ENCODE results near the gene MRPL11. TPM values are rescaled to one million over a fixed set of nuclear protein-coding genes. Genes with fewer than 3 reads are reported as not detected.

The MRPL11 gene
- polyA plus RNA-seq, 1 of the 3 experiments (the other 2 are of a cell fraction): 45.6 TPM

DNA sequence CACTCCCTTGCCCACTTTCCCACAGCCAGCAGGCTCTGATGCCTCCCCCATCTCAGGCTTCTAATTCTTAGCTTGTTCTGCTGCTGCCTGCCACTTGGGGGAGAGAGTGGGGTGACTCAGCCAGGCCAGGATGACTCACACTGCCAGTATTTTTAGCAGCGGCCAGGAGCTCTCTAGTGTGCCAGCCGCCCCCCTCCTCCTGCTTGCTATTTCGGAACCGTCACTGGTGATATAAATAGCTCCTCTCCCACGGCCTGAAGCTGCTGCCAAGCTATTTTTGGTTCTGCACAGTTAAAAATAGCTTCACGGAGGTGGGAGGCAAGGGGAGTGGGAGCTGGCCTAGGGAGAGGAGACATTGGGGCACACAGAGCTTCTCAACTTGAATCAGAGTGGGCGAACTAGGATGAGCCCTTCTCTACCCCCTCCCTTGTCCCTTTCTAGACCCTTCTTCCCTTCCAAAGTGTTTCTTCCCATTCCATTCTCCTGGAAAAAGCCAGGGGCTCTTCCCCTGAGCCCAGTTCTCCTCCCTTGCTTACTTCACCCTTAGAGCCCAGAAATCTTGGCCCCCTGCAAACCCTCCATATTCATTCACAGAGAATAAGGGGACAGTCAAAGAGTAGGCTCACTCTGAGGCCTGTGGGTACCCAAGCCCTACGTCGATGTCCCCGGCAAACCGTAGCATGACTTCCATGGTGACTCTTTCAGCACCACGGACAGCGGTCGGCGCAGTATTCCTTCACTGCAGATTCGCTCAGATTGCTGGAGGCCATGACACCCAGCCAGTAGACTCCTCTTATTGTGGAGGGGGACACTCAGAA, 20.3 kb downstream of the MRPL11 start (continued):
- TF ChIP-seq, protein P1, sequence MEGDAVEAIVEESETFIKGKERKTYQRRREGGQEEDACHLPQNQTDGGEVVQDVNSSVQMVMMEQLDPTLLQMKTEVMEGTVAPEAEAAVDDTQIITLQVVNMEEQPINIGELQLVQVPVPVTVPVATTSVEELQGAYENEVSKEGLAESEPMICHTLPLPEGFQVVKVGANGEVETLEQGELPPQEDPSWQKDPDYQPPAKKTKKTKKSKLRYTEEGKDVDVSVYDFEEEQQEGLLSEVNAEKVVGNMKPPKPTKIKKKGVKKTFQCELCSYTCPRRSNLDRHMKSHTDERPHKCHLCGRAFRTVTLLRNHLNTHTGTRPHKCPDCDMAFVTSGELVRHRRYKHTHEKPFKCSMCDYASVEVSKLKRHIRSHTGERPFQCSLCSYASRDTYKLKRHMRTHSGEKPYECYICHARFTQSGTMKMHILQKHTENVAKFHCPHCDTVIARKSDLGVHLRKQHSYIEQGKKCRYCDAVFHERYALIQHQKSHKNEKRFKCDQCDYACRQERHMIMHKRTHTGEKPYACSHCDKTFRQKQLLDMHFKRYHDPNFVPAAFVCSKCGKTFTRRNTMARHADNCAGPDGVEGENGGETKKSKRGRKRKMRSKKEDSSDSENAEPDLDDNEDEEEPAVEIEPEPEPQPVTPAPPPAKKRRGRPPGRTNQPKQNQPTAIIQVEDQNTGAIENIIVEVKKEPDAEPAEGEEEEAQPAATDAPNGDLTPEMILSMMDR (IDR thresholded peaks at IDR 0.05): peak; percentile 62
- no peak for TF ChIP-seq RFX5 (IDR thresholded peaks at IDR 0.05; ENCODE audit: low read length)
- peak; percentile 100 for TF ChIP-seq MEF2A (IDR thresholded peaks at IDR 0.05; ENCODE audit: borderline replicate concordance, low read depth)
- TF ChIP-seq RAD21 (IDR thresholded peaks at IDR 0.05; ENCODE audit: low read length): peak; percentile 51
- TF ChIP-seq, protein P2, sequence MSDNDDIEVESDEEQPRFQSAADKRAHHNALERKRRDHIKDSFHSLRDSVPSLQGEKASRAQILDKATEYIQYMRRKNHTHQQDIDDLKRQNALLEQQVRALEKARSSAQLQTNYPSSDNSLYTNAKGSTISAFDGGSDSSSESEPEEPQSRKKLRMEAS (IDR thresholded peaks at IDR 0.05; ENCODE audit: low read depth): peak; percentile 37; the same call in 1 of the 2 replicates
- TF ChIP-seq FOSL2 (IDR thresholded peaks at IDR 0.05; ENCODE audit: borderline replicate concordance, low read depth): peak; percentile 100
- TF ChIP-seq, protein P3, sequence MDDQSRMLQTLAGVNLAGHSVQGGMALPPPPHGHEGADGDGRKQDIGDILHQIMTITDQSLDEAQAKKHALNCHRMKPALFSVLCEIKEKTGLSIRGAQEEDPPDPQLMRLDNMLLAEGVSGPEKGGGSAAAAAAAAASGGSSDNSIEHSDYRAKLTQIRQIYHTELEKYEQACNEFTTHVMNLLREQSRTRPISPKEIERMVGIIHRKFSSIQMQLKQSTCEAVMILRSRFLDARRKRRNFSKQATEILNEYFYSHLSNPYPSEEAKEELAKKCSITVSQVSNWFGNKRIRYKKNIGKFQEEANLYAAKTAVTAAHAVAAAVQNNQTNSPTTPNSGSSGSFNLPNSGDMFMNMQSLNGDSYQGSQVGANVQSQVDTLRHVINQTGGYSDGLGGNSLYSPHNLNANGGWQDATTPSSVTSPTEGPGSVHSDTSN (IDR thresholded peaks at IDR 0.05): peak; percentile 31

DNA sequence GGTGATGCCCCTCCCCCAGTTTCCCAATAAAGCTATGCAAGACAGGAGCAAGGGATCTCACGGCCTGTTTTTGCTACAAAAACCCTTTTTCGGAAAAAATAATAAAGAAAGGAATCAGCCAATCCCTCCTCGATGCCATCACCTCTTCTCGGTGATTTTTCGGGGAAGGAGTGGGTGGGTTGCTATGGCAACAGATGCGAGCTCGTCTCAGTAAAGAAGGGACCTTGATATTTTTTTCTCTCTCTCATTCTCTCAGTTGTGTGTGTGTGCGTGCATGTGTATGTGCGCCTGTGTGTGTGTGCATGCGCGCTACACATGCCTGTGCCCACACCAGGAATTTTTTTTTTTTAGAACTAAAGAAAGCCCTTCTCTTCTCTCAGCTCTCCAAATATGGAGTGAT, 21.6 kb downstream of the MRPL11 start:
- Histone ChIP-seq H3K4me1 (ENCODE audit: control insufficient read depth in 1 of 2, insufficient read depth in 2 of 2, low read depth in 1 of 2, low read length in 1 of 2) (peaks cover 4 to 14% of the 10 kb centered on the region in 2 experiments; a peak in 2 of 4 replicates), H3K9me2 (no peaks in the 10 kb centered on the region), H3K27ac (ENCODE audit: low read depth in 2 of 2, low read length in 1 of 2) (no peak overlapping the region), H3F3A (replicated peaks; ENCODE audit: insufficient read depth) (peaks cover 16% of the 10 kb centered on the region), H3K79me2 (ENCODE audit: insufficient read depth) (no peaks in the 10 kb centered on the region), H3K9ac (no peak overlapping the region), H3K27me3 (ENCODE audit: insufficient read depth) (peaks cover 33% of the 10 kb centered on the region), H3K9me3 (no peaks in the 10 kb centered on the region), H4K20me1 (ENCODE audit: insufficient read depth) (peaks cover 29% of the 10 kb centered on the region), H3K4me3 (ENCODE audit: low read depth in 2 of 2, low read length in 1 of 2) (no peak overlapping the region), H3K36me3 (replicated peaks in 1 of 2; ENCODE audit: control insufficient read depth in 1 of 2, insufficient read depth in 2 of 2, low read length in 1 of 2) (no peaks in the 10 kb centered on the region), H3K4me2 (no peak overlapping the region), H2AFZ (ENCODE audit: low read depth) (no peak overlapping the region)
- no peak for DNase-seq
- TF ChIP-seq, protein P1 (IDR thresholded peaks at IDR 0.05): no peak
- no peak for TF ChIP-seq JUND (IDR thresholded peaks at IDR 0.05)
- TF ChIP-seq GABPA (IDR thresholded peaks at IDR 0.05; ENCODE audit: low read depth): no peak
- no peak for TF ChIP-seq RFX5 (IDR thresholded peaks at IDR 0.05; ENCODE audit: low read length)
- no peak for TF ChIP-seq CHD2 (IDR thresholded peaks at IDR 0.05; ENCODE audit: low read length, partially characterized antibody)
- TF ChIP-seq YY1 (IDR thresholded peaks at IDR 0.05; ENCODE audit: low read depth): no peak
- TF ChIP-seq, protein P4, sequence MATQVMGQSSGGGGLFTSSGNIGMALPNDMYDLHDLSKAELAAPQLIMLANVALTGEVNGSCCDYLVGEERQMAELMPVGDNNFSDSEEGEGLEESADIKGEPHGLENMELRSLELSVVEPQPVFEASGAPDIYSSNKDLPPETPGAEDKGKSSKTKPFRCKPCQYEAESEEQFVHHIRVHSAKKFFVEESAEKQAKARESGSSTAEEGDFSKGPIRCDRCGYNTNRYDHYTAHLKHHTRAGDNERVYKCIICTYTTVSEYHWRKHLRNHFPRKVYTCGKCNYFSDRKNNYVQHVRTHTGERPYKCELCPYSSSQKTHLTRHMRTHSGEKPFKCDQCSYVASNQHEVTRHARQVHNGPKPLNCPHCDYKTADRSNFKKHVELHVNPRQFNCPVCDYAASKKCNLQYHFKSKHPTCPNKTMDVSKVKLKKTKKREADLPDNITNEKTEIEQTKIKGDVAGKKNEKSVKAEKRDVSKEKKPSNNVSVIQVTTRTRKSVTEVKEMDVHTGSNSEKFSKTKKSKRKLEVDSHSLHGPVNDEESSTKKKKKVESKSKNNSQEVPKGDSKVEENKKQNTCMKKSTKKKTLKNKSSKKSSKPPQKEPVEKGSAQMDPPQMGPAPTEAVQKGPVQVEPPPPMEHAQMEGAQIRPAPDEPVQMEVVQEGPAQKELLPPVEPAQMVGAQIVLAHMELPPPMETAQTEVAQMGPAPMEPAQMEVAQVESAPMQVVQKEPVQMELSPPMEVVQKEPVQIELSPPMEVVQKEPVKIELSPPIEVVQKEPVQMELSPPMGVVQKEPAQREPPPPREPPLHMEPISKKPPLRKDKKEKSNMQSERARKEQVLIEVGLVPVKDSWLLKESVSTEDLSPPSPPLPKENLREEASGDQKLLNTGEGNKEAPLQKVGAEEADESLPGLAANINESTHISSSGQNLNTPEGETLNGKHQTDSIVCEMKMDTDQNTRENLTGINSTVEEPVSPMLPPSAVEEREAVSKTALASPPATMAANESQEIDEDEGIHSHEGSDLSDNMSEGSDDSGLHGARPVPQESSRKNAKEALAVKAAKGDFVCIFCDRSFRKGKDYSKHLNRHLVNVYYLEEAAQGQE (IDR thresholded peaks at IDR 0.05; ENCODE audit: low read depth, low read length): no peak
- no peak for TF ChIP-seq RXRA (IDR thresholded peaks at IDR 0.05; ENCODE audit: borderline replicate concordance, low read depth)
- TF ChIP-seq FOXJ3 (CRISPR knock-in tag; IDR thresholded peaks at IDR 0.05): no peak
- no peak for TF ChIP-seq SIN3A (IDR thresholded peaks at IDR 0.05; ENCODE audit: borderline replicate concordance, low read depth, low read length)
- WGBS (ENCODE audit: low lambda C conversion rate): 65% methylated on average over 11 of the region's 11 CpGs
- POLR2A ChIA-PET: interaction anchor here (1.0 kb wide), 1 partner anchor 22 kb away, joined by 3 read pairs; the partner anchor contains the start of gene MRPL11
- CTCF ChIA-PET: interaction anchor here (0.8 to 22.6 kb wide), 9 partner anchors 3 to 261 kb away, joined by 3 to 617 read pairs (median 10); partner anchors contain the start of genes MRPL11, NPAS4 and RBM4B

Data from SK-N-SH (cell line).